ENCODE data around the gene MBD2. TPM values are rescaled to one million over a fixed set of nuclear protein-coding genes. Genes with fewer than 3 reads are reported as not detected.

The MBD2 gene
- total RNA-seq, 1 donor from 2014 or later: 27.7 TPM

DNA sequence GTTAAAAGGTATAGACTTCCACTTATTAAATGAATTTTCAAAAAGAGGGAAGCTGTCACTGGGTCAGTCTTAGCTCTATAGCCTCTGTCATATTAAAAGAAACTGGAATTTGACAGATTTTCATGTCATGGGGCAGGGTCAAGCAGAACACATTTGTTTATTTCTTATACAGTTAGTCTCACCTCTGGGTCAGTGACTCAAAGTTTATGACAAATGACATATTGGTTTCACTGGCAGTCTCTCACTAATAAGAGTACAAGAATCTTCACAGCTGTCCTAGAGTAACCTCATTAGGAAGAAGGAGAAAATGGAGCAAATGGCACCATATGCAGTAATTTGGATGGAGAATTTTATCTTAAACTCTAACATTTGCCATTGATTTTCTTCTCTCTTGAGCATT, 63.2 kb downstream of the MBD2 start:
- no peaks in the 10 kb centered on the region for H3K9me3 Mint-ChIP-seq (ENCODE audit: unreplicated experiment)
- no peaks in the 10 kb centered on the region for H3K27me3 Mint-ChIP-seq (ENCODE audit: unreplicated experiment)
- H3K36me3 Mint-ChIP-seq (ENCODE audit: low read depth, unreplicated experiment): peaks cover 41% of the 10 kb centered on the region
- no peak overlapping the region for H3K27ac Mint-ChIP-seq (ENCODE audit: unreplicated experiment)
- no peak for DNase-seq (ENCODE audit: low spot score)
- TF ChIP-seq, protein P1, sequence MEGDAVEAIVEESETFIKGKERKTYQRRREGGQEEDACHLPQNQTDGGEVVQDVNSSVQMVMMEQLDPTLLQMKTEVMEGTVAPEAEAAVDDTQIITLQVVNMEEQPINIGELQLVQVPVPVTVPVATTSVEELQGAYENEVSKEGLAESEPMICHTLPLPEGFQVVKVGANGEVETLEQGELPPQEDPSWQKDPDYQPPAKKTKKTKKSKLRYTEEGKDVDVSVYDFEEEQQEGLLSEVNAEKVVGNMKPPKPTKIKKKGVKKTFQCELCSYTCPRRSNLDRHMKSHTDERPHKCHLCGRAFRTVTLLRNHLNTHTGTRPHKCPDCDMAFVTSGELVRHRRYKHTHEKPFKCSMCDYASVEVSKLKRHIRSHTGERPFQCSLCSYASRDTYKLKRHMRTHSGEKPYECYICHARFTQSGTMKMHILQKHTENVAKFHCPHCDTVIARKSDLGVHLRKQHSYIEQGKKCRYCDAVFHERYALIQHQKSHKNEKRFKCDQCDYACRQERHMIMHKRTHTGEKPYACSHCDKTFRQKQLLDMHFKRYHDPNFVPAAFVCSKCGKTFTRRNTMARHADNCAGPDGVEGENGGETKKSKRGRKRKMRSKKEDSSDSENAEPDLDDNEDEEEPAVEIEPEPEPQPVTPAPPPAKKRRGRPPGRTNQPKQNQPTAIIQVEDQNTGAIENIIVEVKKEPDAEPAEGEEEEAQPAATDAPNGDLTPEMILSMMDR (IDR thresholded peaks at IDR 0.05; ENCODE audit: unreplicated experiment): no peak
- no peaks in the 10 kb centered on the region for H3K4me1 Mint-ChIP-seq (ENCODE audit: unreplicated experiment)
- H3K4me3 Mint-ChIP-seq (ENCODE audit: unreplicated experiment): no peak overlapping the region

DNA sequence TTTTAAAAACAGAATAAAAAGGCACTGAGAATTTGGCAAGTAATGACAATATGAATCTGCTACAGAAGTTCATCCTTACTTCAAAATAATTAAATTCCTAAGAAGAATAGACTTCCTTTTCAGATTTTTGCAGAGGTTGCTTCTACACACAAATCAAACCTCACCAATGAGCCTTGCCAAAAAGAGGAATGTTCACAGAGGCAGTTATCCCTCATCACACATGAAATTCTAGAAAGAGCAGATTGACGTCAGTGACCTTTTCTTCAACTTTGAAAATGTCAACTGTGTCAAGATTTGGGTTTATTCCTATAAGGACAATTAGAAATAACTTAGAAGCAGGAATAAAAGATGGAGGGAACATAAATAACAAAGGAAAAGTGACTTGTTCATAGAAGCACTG, 64.6 kb downstream of the MBD2 start:
- H3K9me3 Mint-ChIP-seq (ENCODE audit: unreplicated experiment): no peaks in the 10 kb centered on the region
- no peak overlapping the region for H3K27ac Mint-ChIP-seq (ENCODE audit: unreplicated experiment)
- TF ChIP-seq, protein P1 (IDR thresholded peaks at IDR 0.05; ENCODE audit: unreplicated experiment): no peak
- H3K4me1 Mint-ChIP-seq (ENCODE audit: unreplicated experiment): no peaks in the 10 kb centered on the region
- H3K36me3 Mint-ChIP-seq (ENCODE audit: low read depth, unreplicated experiment): peaks cover 38% of the 10 kb centered on the region
- no peak overlapping the region for H3K4me3 Mint-ChIP-seq (ENCODE audit: unreplicated experiment)
- DNase-seq (ENCODE audit: low spot score): no peak
- no peaks in the 10 kb centered on the region for H3K27me3 Mint-ChIP-seq (ENCODE audit: unreplicated experiment)

DNA sequence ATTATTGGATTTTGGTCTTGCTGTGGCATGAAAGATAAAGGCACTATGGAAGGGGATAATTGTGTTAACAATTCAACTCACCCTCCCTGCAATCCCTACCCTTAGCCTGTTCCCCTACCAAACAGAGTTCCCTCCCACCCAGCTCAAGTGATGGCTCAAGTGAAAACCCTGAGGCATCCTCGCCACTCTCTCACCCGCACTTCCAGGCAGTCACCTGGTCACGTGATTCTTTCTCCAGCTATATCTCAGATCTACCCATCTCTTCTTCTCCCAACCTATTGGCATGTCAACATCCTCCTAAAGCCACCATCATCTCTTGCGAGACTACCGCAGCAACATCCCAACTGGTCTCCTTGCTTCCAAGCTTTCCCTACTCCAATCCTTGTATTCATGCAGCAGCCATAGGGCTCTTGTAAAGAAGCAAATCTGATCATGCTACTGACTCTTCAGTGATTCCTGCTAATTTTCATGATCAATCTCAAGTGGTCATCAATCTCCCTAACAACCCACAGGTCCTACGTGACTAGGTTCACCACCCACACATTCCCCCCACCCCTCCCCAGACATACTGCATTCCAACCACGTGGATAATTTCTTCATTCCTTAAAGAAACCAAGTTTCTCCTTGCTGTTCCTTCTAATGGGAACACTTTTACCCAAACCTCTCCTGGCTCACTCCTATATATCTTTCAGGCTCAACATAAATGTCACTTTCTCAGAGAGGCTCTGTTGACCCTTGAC, 66.7 kb downstream of the MBD2 start:
- no peak for DNase-seq (ENCODE audit: low spot score)
- Mint-ChIP-seq H3K27me3 (ENCODE audit: unreplicated experiment) (peaks cover under 1% of the 10 kb centered on the region), H3K27ac (ENCODE audit: unreplicated experiment) (no peak overlapping the region), H3K36me3 (ENCODE audit: low read depth, unreplicated experiment) (peaks cover 47% of the 10 kb centered on the region), H3K9me3 (ENCODE audit: unreplicated experiment) (no peaks in the 10 kb centered on the region), H3K4me3 (ENCODE audit: unreplicated experiment) (no peak overlapping the region), H3K4me1 (ENCODE audit: unreplicated experiment) (no peaks in the 10 kb centered on the region)
- TF ChIP-seq, protein P1 (IDR thresholded peaks at IDR 0.05; ENCODE audit: unreplicated experiment): no peak

DNA sequence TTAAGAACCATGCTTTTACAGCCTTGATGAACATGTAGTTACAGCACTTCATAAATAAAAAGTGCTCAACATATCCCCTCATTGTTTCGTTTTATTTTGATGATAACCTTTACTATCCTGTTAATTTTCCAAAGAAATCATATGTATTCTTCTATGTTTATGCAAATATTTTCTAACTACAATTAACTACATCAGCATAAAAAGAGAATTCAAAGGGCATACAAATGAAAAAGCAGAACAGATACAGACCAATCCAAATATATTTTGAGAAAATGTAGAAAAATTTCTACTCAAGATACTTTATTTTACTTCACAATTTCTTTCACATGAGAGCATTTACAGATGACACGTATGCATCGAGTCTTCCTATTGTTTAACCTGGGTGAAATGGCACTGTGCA, 69.1 kb downstream of the MBD2 start:
- peaks cover 2% of the 10 kb centered on the region for H3K27me3 Mint-ChIP-seq (ENCODE audit: unreplicated experiment)
- no peak overlapping the region for H3K27ac Mint-ChIP-seq (ENCODE audit: unreplicated experiment)
- no peaks in the 10 kb centered on the region for H3K4me1 Mint-ChIP-seq (ENCODE audit: unreplicated experiment)
- TF ChIP-seq, protein P1 (IDR thresholded peaks at IDR 0.05; ENCODE audit: unreplicated experiment): no peak
- DNase-seq (ENCODE audit: low spot score): no peak
- H3K9me3 Mint-ChIP-seq (ENCODE audit: unreplicated experiment): no peaks in the 10 kb centered on the region
- H3K36me3 Mint-ChIP-seq (ENCODE audit: low read depth, unreplicated experiment): peaks cover 45% of the 10 kb centered on the region
- no peak overlapping the region for H3K4me3 Mint-ChIP-seq (ENCODE audit: unreplicated experiment)

DNA sequence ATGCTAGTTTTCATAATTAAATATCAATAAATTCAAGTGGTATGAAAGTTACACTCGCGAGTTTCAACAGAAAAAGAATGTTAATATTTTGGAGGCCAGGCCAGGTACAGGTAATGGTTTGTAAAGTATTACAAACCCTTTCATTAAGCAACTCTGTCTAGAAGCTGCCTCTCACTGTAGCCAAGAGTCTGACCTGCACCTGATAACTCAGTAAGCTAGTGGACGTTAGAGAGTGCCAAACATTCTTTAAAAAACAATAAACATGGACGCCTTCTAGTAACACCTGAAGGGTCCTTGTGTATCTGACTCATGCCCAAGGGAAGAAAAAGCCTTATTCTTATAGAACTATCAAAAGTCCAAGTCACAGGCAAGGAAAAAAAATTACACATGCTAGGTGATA, 70.2 kb downstream of the MBD2 start:
- TF ChIP-seq, protein P1 (IDR thresholded peaks at IDR 0.05; ENCODE audit: unreplicated experiment): no peak
- Mint-ChIP-seq H3K36me3 (ENCODE audit: low read depth, unreplicated experiment) (peaks cover 37% of the 10 kb centered on the region), H3K9me3 (ENCODE audit: unreplicated experiment) (no peaks in the 10 kb centered on the region), H3K4me1 (ENCODE audit: unreplicated experiment) (peaks cover 3% of the 10 kb centered on the region), H3K4me3 (ENCODE audit: unreplicated experiment) (peak overlapping the region; percentile 32), H3K27ac (ENCODE audit: unreplicated experiment) (no peak overlapping the region), H3K27me3 (ENCODE audit: unreplicated experiment) (peaks cover 2% of the 10 kb centered on the region)
- DNase-seq (ENCODE audit: low spot score): no peak
